ENCODE results near the gene ITGB6. TPM values are rescaled to one million over a fixed set of nuclear protein-coding genes. Genes with fewer than 3 reads are reported as not detected.

ITGB6 gene
- total RNA-seq, 1 experiment from 2014 or later = not detected

- DNase-seq (ENCODE audit: low spot score) (no peak), ATAC-seq (no peak)
- CTCF ChIA-PET = interaction anchor here (2.1 kb wide), 1 partner anchor 14 kb away, joined by 4 read pairs; no protein-coding TSS in a partner anchor
- Mint-ChIP-seq H3K4me3 (no peak overlapping the region), H3K27ac (no peak overlapping the region), H3K9me3 (no peaks in the 10 kb centered on the region), H3K27me3 (ENCODE audit: low read depth) (no peaks in the 10 kb centered on the region), H3K4me1 (peaks cover 9% of the 10 kb centered on the region), H3K36me3 (no peaks in the 10 kb centered on the region)
- TF ChIP-seq STAT6 (CRISPR knock-in tag; conservative IDR thresholded peaks at IDR 0.05; ENCODE audit: low read depth) (no peak), GABPB1 (CRISPR knock-in tag; IDR thresholded peaks at IDR 0.05) (no peak), IRF1 (CRISPR knock-in tag; IDR thresholded peaks at IDR 0.05) (no peak), NR3C1 (CRISPR knock-in tag; conservative IDR thresholded peaks at IDR 0.05; ENCODE audit: low read depth) (no peak), AFF4 (CRISPR knock-in tag; IDR thresholded peaks at IDR 0.05; ENCODE audit: borderline replicate concordance) (no peak), SMAD3 (CRISPR knock-in tag; IDR thresholded peaks at IDR 0.05; ENCODE audit: borderline replicate concordance) (no peak), NFATC4 (CRISPR knock-in tag; IDR thresholded peaks at IDR 0.05) (no peak), TP53 (CRISPR knock-in tag; IDR thresholded peaks at IDR 0.05) (no peak), KAT7 (CRISPR knock-in tag; IDR thresholded peaks at IDR 0.05; ENCODE audit: borderline replicate concordance) (no peak), ZNF219 (CRISPR knock-in tag; IDR thresholded peaks at IDR 0.05; ENCODE audit: borderline replicate concordance) (no peak)
- POLR2A ChIA-PET = no interaction called here
Measured at GRCh38 chr2:160238392-160238791, 38.3 kb upstream of the ITGB6 start.

GRCh38 chr2:160232905-160233475 lies 32.9 kb upstream of the ITGB6 start:
- no peaks in the 10 kb centered on the region for H3K27me3 Mint-ChIP-seq (ENCODE audit: low read depth)
- ATAC-seq = no peak
- ChIA-PET CTCF (no interaction called here), POLR2A (no interaction called here)
- H3K9me3 Mint-ChIP-seq = no peaks in the 10 kb centered on the region
- DNase-seq (ENCODE audit: low spot score) = no peak
- H3K36me3 Mint-ChIP-seq = no peaks in the 10 kb centered on the region
- no peak for TF ChIP-seq NFE2L1 (CRISPR knock-in tag; IDR thresholded peaks at IDR 0.05)
- H3K4me1 Mint-ChIP-seq = no peaks in the 10 kb centered on the region
- H3K4me3 Mint-ChIP-seq = no peak overlapping the region
- H3K27ac Mint-ChIP-seq = no peak overlapping the region

- TF ChIP-seq CDX4 (CRISPR knock-in tag; IDR thresholded peaks at IDR 0.05; ENCODE audit: borderline replicate concordance) (no peak), AFF4 (CRISPR knock-in tag; IDR thresholded peaks at IDR 0.05; ENCODE audit: borderline replicate concordance) (no peak), FOXP1 (CRISPR knock-in tag; IDR thresholded peaks at IDR 0.05; ENCODE audit: borderline replicate concordance) (no peak), TEAD1 (CRISPR knock-in tag; IDR thresholded peaks at IDR 0.05) (no peak), HMGA2 (CRISPR knock-in tag; IDR thresholded peaks at IDR 0.05) (no peak), ZMAT4 (CRISPR knock-in tag; IDR thresholded peaks at IDR 0.05) (no peak), CBFB (CRISPR knock-in tag; IDR thresholded peaks at IDR 0.05; ENCODE audit: low read depth) (no peak), ZNF317 (CRISPR knock-in tag; IDR thresholded peaks at IDR 0.05; ENCODE audit: borderline replicate concordance, low read depth) (no peak), IRF1 (CRISPR knock-in tag; IDR thresholded peaks at IDR 0.05) (no peak)
- CTCF ChIA-PET = interaction anchor here (1.1 kb wide), 1 partner anchor 200 kb away, joined by 3 read pairs; no protein-coding TSS in a partner anchor
- no peak overlapping the region for H3K27ac Mint-ChIP-seq
- H3K27me3 Mint-ChIP-seq (ENCODE audit: low read depth) = no peaks in the 10 kb centered on the region
- no peak for DNase-seq (ENCODE audit: low spot score)
- ATAC-seq = no peak
- no peaks in the 10 kb centered on the region for H3K36me3 Mint-ChIP-seq
- no peaks in the 10 kb centered on the region for H3K9me3 Mint-ChIP-seq
- H3K4me1 Mint-ChIP-seq = peaks cover 7% of the 10 kb centered on the region; the same call in 1 of the 2 replicates
- POLR2A ChIA-PET = no interaction called here
- no peak overlapping the region for H3K4me3 Mint-ChIP-seq
Measured at GRCh38 chr2:160229591-160229990, 29.5 kb upstream of the ITGB6 start.

Measured in WTC11 (cell line).